IMR-90 (cell line): Measurements from ENCODE around the gene THEM5.

Source experiments
- BHLHE40 ChIP-seq: fragments of 150-350 bp; IDR thresholded peaks from 2 replicates; pipeline ENCODE4 v1.6.1; 2016; ENCODE audit warnings: mild to moderate bottlenecking, low read depth, low read length
- CTCF ChIP-seq: conservative IDR thresholded peaks from 2 replicates; pipeline ENCODE4 v1.5.1; 2012; ENCODE audit warnings: mild to moderate bottlenecking, low read depth, low read length, improper control_type of control experiment
- ELK1 ChIP-seq: fragments of 150-350 bp; IDR thresholded peaks from 2 replicates; pipeline ENCODE4 v1.6.1; 2016; ENCODE audit warnings: low read depth, mild to moderate bottlenecking, low read length, moderate library complexity, borderline replicate concordance
- MAFK ChIP-seq: IDR thresholded peaks from 2 replicates; pipeline ENCODE4 v1.6.1; 2012; ENCODE audit warnings: low read depth, low read length, improper control_type of control experiment
- MXI1 ChIP-seq: IDR thresholded peaks from 2 replicates; pipeline ENCODE4 v1.6.1; 2012; ENCODE audit warnings: low read depth, mild to moderate bottlenecking, low read length, moderate library complexity, borderline replicate concordance
- NFE2L2 ChIP-seq: fragments of 150-350 bp; IDR thresholded peaks from 2 replicates; pipeline ENCODE4 v1.6.1; 2016; ENCODE audit warnings: low read depth, mild to moderate bottlenecking, low read length
- POLR2A ChIP-seq: IDR thresholded peaks from 2 replicates; pipeline ENCODE4 v1.6.1; 2012; ENCODE audit warnings: mild to moderate bottlenecking, low read depth, low read length
- RAD21 ChIP-seq: IDR thresholded peaks from 2 replicates; pipeline ENCODE4 v1.6.1; 2012; ENCODE audit warnings: low read length, improper control_type of control experiment
- SMC3 ChIP-seq: fragments of 150-350 bp; IDR thresholded peaks from 2 replicates; pipeline ENCODE4 v1.6.1; 2016; ENCODE audit warnings: low read depth, mild to moderate bottlenecking, antibody characterized with exemption, low read length, moderate library complexity
- USF2 ChIP-seq: fragments of 150-350 bp; IDR thresholded peaks from 2 replicates; pipeline ENCODE4 v1.6.1; 2017; ENCODE audit warnings: mild to moderate bottlenecking, antibody characterized with exemption, low read length, low read depth

GRCh38 chr1:151838222-151839081, 15.1 kb downstream of the THEM5 start:
- TF ChIP-seq CTCF (no peak), RAD21 (no peak), POLR2A (no peak), MAFK (no peak), BHLHE40 (0 out of 2 replicates have a peak, but pooled peaks have one; percentile 17), MXI1 (no peak), SMC3 (no peak), NFE2L2 (no peak), USF2 (no peak), ELK1 (no peak)
